Cerebellar nuclear complex (tissue), 1 donor: Measurements from ENCODE around the gene PLA2R1.

Source experiments
- DNase-seq, 2 experiments: peaks; one replicate each; lab custom pipeline; 2025; lab: John Stamatoyannopoulos, UW

Gene PLA2R1

GRCh38 chr2:159895258-159896065 is 167.0 kb downstream of the PLA2R1 start:
- DNase-seq: no peak

DNA sequence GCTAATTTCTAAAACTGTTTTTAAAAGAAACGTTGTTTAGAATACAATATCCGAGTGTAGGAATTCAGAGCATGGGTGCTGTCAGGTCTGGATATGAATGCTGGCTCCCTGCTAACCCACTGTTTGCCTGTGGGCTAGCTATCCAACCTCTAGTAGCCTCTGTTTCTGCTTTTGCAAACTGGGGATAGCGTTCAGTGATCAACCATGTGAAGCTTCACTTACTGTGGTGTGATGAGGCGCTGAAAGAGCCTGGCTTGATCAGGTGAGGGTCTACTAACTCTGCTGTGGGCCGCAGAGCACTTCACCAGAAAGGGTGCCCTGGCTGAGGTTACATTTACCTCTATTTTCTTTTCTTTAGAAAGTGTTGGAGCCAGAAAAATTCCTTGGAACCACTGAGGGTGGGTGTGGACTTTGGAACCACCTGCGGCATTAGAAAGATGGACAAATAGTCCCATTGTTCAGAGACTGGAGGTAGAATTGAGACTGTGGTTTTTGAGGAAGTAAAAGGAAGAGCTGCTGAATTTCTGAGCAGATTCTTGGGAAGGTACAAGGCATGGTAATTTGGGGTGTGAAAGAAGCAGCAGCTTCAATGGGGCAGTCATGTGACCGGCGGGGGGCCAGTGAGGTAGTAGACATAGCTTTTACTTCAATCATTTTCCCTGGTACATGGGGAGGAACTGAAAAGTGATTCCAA is 168.1 kb downstream of the PLA2R1 start:
- DNase-seq: no peak

DNA sequence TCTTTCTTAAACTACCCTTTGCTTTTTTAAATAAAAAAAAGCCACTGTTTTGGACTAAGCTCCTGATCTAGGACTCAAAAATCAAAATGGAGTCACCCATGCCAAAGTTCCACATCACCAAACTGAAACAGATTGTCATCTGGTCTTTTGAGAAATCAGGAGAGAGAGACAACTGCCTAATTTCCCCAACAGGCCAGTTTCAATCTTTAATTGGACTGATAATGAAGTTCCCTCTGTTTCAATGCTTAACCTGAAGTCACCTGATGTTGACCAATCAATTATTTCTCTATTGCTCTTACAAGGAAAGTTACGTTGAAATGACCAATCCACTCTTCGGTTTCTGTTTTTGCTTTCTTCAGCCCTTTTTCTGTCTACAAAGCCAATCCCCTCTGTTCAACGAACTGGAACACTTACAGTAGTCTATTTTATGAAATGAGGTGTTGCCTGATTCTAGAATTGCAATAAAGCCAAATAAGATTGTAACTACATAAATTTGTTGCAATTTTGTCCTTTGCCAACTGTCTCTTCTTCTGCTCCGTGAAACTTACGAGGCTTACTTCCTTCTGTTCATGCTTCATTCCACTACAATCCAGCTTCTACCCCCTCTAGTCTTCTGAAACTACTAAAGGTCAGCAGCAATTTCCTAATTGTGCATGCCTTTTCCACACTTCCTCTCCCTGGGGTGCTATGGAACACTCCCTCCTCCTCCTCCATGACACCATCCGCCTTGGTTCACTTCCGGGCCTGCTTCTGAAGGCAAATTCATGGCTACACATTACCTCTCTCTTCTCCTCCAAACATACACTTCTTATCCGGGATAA is 169.2 kb downstream of the PLA2R1 start:
- no peak for DNase-seq

DNA sequence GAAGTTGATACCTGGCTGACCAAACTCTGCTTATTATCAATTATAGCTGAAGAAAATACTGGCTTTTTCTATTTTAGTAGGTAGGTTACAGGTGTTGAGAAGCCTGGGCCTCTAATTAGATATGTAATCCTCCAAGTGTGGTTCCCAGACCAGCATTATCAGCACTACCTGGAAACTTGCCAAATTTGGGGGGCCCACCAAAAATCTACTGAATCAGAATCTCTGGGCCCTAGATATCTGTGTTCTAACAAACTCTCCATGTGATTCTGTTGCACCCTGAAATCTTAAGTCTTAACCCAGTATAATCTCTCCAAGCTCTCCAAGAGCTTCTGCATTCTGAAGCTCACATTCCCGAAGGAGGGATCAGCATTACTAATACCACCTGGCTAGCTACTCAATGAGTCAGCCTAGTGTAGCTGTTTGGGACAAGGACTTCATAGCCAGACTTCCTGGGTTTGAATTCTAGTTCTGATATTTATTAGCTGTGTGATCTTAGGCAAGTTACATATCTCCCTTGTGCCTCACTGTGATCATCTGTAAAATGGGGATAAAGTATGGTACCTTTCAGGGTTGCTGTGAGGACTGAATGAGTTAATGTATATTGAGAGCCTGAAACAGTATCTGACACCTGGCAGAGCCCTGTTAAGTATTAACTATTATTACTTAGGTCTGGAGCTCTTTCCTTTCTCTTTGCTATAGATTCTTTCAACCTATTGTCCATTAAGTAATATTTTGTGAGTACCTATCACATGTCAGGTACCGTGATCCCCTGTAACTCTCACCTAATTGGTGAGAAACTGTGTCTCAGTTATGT is 170.3 kb downstream of the PLA2R1 start:
- no peak for DNase-seq

DNA sequence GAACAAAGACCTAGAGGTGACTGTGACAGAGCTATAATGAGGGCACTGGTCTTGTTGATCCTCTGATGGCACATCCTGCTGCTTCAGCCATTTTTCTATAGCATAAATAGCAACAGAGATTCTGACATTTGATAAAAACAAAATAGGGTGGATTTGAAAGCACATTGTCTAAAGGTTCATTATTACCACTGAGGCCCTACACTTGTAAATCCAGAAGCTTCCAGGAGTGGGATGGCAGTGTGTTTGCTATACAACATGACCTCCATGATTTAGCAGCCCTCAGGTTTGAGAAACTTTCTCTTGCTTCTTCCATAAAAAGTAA is 171.2 kb downstream of the PLA2R1 start:
- DNase-seq: no peak

GRCh38 chr2:159890551-159891266 is 171.7 kb downstream of the PLA2R1 start:
- DNase-seq: no peak

DNA sequence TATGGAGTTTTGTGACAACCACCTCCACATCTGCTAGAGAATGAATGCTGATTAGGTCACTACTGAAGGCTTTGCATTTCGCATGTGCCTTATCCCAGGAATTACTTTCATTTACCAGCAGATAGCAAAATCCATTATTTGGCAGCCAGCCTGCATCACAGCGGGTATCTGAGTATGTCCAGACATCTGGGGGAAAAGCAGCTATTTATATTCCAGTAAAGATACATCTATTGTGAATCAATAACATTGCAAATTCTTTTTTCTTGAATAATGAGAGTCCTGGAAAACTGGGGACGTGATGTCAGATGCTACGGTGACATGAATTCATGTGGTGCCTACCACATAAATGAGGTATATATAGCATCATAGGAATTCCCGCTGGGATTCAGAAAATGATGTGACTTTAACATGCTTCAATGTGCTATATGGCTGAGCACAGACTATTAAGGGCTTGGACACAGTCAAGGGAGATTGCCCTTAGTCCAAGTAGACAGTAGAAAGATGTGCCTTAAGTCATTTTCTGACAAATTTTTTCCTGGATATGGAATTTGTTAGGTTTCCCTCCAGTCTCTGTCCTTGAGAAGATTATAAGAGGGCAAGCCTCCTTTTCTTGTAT is 180.2 kb downstream of the PLA2R1 start:
- DNase-seq: no peak
